ENCODE results near the gene RASSF3.

Gene RASSF3

GRCh38 chr12:64675795-64676194 is 65.5 kb downstream of the RASSF3 start:
- Histone ChIP-seq H3K27me3 (ENCODE audit: insufficient read depth, poor library complexity, severe bottlenecking) (no peaks in the 10 kb centered on the region), H3K27ac (replicated peaks) (no peak overlapping the region), H3K4me3 (replicated peaks; ENCODE audit: insufficient read depth, low read length) (no peak overlapping the region)
- TF ChIP-seq GABPA (IDR thresholded peaks at IDR 0.05; ENCODE audit: low read depth) (no peak), SPI1 (IDR thresholded peaks at IDR 0.05; ENCODE audit: borderline replicate concordance, low read depth) (no peak), POLR2AphosphoS5 (IDR thresholded peaks at IDR 0.05; ENCODE audit: low read depth) (no peak)
- TF ChIP-seq, protein P1, sequence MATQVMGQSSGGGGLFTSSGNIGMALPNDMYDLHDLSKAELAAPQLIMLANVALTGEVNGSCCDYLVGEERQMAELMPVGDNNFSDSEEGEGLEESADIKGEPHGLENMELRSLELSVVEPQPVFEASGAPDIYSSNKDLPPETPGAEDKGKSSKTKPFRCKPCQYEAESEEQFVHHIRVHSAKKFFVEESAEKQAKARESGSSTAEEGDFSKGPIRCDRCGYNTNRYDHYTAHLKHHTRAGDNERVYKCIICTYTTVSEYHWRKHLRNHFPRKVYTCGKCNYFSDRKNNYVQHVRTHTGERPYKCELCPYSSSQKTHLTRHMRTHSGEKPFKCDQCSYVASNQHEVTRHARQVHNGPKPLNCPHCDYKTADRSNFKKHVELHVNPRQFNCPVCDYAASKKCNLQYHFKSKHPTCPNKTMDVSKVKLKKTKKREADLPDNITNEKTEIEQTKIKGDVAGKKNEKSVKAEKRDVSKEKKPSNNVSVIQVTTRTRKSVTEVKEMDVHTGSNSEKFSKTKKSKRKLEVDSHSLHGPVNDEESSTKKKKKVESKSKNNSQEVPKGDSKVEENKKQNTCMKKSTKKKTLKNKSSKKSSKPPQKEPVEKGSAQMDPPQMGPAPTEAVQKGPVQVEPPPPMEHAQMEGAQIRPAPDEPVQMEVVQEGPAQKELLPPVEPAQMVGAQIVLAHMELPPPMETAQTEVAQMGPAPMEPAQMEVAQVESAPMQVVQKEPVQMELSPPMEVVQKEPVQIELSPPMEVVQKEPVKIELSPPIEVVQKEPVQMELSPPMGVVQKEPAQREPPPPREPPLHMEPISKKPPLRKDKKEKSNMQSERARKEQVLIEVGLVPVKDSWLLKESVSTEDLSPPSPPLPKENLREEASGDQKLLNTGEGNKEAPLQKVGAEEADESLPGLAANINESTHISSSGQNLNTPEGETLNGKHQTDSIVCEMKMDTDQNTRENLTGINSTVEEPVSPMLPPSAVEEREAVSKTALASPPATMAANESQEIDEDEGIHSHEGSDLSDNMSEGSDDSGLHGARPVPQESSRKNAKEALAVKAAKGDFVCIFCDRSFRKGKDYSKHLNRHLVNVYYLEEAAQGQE (IDR thresholded peaks at IDR 0.05; ENCODE audit: insufficient replicate concordance, low read depth), result no peak
- TF ChIP-seq, protein P2, sequence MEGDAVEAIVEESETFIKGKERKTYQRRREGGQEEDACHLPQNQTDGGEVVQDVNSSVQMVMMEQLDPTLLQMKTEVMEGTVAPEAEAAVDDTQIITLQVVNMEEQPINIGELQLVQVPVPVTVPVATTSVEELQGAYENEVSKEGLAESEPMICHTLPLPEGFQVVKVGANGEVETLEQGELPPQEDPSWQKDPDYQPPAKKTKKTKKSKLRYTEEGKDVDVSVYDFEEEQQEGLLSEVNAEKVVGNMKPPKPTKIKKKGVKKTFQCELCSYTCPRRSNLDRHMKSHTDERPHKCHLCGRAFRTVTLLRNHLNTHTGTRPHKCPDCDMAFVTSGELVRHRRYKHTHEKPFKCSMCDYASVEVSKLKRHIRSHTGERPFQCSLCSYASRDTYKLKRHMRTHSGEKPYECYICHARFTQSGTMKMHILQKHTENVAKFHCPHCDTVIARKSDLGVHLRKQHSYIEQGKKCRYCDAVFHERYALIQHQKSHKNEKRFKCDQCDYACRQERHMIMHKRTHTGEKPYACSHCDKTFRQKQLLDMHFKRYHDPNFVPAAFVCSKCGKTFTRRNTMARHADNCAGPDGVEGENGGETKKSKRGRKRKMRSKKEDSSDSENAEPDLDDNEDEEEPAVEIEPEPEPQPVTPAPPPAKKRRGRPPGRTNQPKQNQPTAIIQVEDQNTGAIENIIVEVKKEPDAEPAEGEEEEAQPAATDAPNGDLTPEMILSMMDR (IDR thresholded peaks at IDR 0.05; ENCODE audit: insufficient read depth, low read length), result no peak
- DNase-seq (ENCODE audit: low read depth in 1 of 2, low spot score in 1 of 2), result no peak

GRCh38 chr12:64678248-64678647 is 68.0 kb downstream of the RASSF3 start:
- DNase-seq (ENCODE audit: low read depth in 1 of 2, low spot score in 1 of 2), result no peak
- Histone ChIP-seq H3K27me3 (ENCODE audit: insufficient read depth, poor library complexity, severe bottlenecking) (no peaks in the 10 kb centered on the region), H3K27ac (replicated peaks) (no peak overlapping the region), H3K4me3 (replicated peaks; ENCODE audit: insufficient read depth, low read length) (no peak overlapping the region)
- no peak for TF ChIP-seq POLR2AphosphoS5 (IDR thresholded peaks at IDR 0.05; ENCODE audit: low read depth)
- no peak for TF ChIP-seq SPI1 (IDR thresholded peaks at IDR 0.05; ENCODE audit: borderline replicate concordance, low read depth)
- no peak for TF ChIP-seq GABPA (IDR thresholded peaks at IDR 0.05; ENCODE audit: low read depth)
- TF ChIP-seq, protein P1 (IDR thresholded peaks at IDR 0.05; ENCODE audit: insufficient replicate concordance, low read depth), result no peak

- Histone ChIP-seq H3K27ac (replicated peaks) (no peak overlapping the region), H3K27me3 (ENCODE audit: insufficient read depth, poor library complexity, severe bottlenecking) (no peaks in the 10 kb centered on the region), H3K4me3 (replicated peaks; ENCODE audit: insufficient read depth, low read length) (no peak overlapping the region)
- no peak for DNase-seq (ENCODE audit: low read depth in 1 of 2, low spot score in 1 of 2)
- TF ChIP-seq, protein P2 (IDR thresholded peaks at IDR 0.05; ENCODE audit: insufficient read depth, low read length), result no peak
- no peak for TF ChIP-seq SPI1 (IDR thresholded peaks at IDR 0.05; ENCODE audit: borderline replicate concordance, low read depth)
- TF ChIP-seq GABPA (IDR thresholded peaks at IDR 0.05; ENCODE audit: low read depth), result no peak
- TF ChIP-seq POLR2AphosphoS5 (IDR thresholded peaks at IDR 0.05; ENCODE audit: low read depth), result no peak
- TF ChIP-seq, protein P1 (IDR thresholded peaks at IDR 0.05; ENCODE audit: insufficient replicate concordance, low read depth), result no peak
These were observed 68.5 kb downstream of the RASSF3 start for GRCh38 chr12:64678835-64679234.

All from HL-60 (cell line).